Measurements from ENCODE around the gene DENND1A. TPM values are rescaled to one million over a fixed set of nuclear protein-coding genes. Genes with fewer than 3 reads are reported as not detected.
A peak's percentile ranks its signal among the peaks of the same experiment; 100 is the strongest.

The DENND1A gene
- total RNA-seq, 1 experiment from 2014 or later: 23.5 TPM

- Mint-ChIP-seq H3K4me1 (peaks cover 41% of the 10 kb centered on the region), H3K36me3 (0 out of 2 replicates have a peak, but pooled peaks cover 2% of the 10 kb centered on the region), H3K27ac (no peak overlapping the region), H3K27me3 (ENCODE audit: low read depth) (no peaks in the 10 kb centered on the region; the same call in 1 of the 2 replicates), H3K4me3 (no peak overlapping the region), H3K9me3 (no peaks in the 10 kb centered on the region)
- ATAC-seq (peak; percentile 54; the same call in 1 of the 2 replicates), DNase-seq (ENCODE audit: low spot score) (no peak)
- CTCF ChIA-PET: interaction anchor here (0.9 to 1.9 kb wide), 7 partner anchors 12 to 687 kb away, joined by 3 to 14 read pairs (median 4); no protein-coding TSS in a partner anchor
- POLR2A ChIA-PET: interaction anchor here (0.7 kb wide), 1 partner anchor 11 kb away, joined by 3 read pairs; no protein-coding TSS in a partner anchor
- TF ChIP-seq MAX (CRISPR knock-in tag; IDR thresholded peaks at IDR 0.05) (peak; percentile 70), ATF3 (CRISPR knock-in tag; conservative IDR thresholded peaks at IDR 0.05) (no peak)
These were observed 506.6 kb downstream of the DENND1A start for GRCh38 chr9:123423311-123423640.

DNA sequence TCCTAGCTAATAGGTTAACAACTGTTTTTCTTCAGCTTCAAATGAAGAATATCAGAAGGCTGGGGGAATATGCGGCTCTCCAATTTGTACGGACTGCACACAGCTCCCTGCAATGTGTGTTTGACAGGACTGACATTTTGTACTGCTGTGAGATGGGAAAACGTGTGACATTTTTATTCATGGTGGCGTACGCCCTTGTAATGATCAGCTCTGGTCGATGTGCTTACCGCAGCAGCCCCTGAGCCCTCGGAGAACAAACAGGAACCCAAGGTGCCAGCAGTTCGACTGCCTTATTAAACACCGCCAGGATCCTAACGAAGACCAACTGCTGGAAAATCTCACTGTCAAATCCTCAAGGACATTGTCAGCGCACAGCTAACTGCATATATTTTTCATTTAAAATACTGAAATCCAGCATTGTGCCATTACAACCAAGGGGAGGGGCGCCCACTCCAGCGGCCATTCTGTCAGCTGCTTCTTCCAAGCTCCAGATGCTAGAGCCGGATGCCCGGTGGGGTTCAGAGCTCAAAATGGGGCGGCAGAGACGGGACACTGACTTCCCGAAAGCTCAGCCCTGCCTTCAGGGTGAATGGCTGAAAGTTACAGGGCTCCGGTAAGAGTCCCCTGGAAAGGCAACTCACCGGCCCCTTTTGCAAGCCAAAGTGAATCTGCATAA is 507.2 kb downstream of the DENND1A start:
- POLR2A ChIA-PET: interaction anchor here (0.7 kb wide), 1 partner anchor 11 kb away, joined by 3 read pairs; no protein-coding TSS in a partner anchor
- no peak for DNase-seq (ENCODE audit: low spot score)

More for the DNA sequence above, 507.2 kb downstream of the DENND1A start:
- Mint-ChIP-seq H3K36me3 (0 out of 2 replicates have a peak, but pooled peaks cover 2% of the 10 kb centered on the region), H3K4me1 (peaks cover 41% of the 10 kb centered on the region), H3K27ac (no peak overlapping the region), H3K27me3 (ENCODE audit: low read depth) (no peaks in the 10 kb centered on the region; the same call in 1 of the 2 replicates), H3K9me3 (no peaks in the 10 kb centered on the region), H3K4me3 (no peak overlapping the region)
- TF ChIP-seq FOXP4 (CRISPR knock-in tag; IDR thresholded peaks at IDR 0.05) (0 out of 2 replicates have a peak, but pooled peaks have one; percentile 26), IRF2 (CRISPR knock-in tag; IDR thresholded peaks at IDR 0.05; ENCODE audit: borderline replicate concordance, low read depth) (no peak), NFE2L1 (CRISPR knock-in tag; IDR thresholded peaks at IDR 0.05) (no peak), ETV6 (CRISPR knock-in tag; IDR thresholded peaks at IDR 0.05) (0 out of 2 replicates have a peak, but pooled peaks have one; percentile 44), JAZF1 (CRISPR knock-in tag; IDR thresholded peaks at IDR 0.05) (no peak), RELA (CRISPR knock-in tag; IDR thresholded peaks at IDR 0.05; ENCODE audit: borderline replicate concordance) (no peak), GRHL2 (CRISPR knock-in tag; IDR thresholded peaks at IDR 0.05; ENCODE audit: insufficient replicate concordance, severe bottlenecking) (no peak), JUN (CRISPR knock-in tag; IDR thresholded peaks at IDR 0.05) (no peak), SMAD3 (CRISPR knock-in tag; IDR thresholded peaks at IDR 0.05; ENCODE audit: borderline replicate concordance) (no peak), PRDM15 (CRISPR knock-in tag; IDR thresholded peaks at IDR 0.05) (no peak), MAX (CRISPR knock-in tag; IDR thresholded peaks at IDR 0.05) (no peak)
- TF ChIP-seq, protein P1, sequence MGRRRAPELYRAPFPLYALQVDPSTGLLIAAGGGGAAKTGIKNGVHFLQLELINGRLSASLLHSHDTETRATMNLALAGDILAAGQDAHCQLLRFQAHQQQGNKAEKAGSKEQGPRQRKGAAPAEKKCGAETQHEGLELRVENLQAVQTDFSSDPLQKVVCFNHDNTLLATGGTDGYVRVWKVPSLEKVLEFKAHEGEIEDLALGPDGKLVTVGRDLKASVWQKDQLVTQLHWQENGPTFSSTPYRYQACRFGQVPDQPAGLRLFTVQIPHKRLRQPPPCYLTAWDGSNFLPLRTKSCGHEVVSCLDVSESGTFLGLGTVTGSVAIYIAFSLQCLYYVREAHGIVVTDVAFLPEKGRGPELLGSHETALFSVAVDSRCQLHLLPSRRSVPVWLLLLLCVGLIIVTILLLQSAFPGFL (CRISPR knock-in tag; IDR thresholded peaks at IDR 0.05; ENCODE audit: borderline replicate concordance): no peak
- CTCF ChIA-PET: interaction anchor here (0.9 to 1.9 kb wide), 7 partner anchors 13 to 687 kb away, joined by 3 to 14 read pairs (median 4); no protein-coding TSS in a partner anchor
- no peak; the same call in 1 of the 2 replicates for ATAC-seq
